ENCODE measurements around the gene PPP4R4.

The PPP4R4 gene

DNA sequence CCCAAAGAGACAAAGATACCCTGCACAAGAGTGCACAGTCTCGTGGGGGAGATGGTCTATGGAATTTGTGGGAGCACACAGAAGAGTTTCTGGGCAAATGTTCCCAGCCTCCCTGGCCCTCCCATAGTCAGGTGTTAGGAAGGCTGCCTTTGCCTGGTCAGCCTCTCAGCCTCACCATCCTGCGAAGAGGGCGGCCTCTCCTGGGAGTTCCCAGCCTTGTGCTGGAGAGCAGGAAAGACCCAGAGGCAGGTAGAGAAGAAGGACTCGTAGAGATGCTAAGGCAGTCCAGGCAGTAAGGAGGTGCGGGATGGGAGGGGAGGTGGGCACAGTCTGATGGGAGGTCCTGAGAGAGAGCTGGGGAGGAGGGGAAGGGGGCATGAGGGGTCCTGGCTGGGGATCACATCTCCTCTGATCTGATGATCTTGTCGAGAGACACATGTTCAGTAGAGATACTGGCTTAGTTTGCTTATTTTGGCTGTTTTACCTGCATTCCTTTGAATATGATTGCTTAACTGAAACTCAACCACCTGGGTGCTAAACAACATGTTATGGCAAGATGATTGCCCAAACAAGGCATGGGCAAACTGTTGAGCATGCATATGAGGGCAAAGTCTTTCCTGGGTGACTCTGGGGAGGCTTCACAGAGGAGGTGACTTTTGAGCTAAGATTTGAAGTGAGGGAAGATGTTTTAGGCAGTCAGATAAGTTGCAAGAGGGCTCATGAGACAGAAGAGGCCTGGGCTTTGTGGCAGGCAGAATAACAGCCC lies 138.5 kb downstream of the PPP4R4 start:
- DNase-seq = no peak

GRCh38 chr14:94313991-94314655 lies 140.0 kb downstream of the PPP4R4 start:
- no peak for DNase-seq

GRCh38 chr14:94314890-94315289 lies 140.8 kb downstream of the PPP4R4 start:
- DNase-seq = no peak

DNA sequence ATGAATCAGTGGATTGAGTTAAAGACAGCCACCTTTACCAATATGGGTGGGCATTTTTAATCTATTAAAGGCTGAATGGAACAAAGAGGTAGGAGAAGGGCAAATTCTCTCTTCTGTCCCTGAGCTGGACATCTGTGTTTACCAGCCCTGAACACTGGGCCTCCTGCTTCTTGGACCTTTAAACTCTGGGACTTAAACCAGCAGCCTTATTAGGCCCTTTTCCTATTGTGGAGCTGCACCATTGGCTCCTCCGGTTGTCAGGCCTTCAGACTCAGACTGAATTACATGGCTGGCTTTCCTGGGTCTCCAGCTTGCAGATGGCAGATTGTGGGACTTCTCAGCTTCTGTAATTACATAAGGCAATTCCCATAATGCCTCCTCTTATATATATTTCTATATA lies 142.6 kb downstream of the PPP4R4 start:
- no peak for DNase-seq

GRCh38 chr14:94317259-94317658 lies 143.1 kb downstream of the PPP4R4 start:
- no peak for DNase-seq

- DNase-seq = no peak
Observed at GRCh38 chr14:94320243-94320642, 146.1 kb downstream of the PPP4R4 start.

DNA sequence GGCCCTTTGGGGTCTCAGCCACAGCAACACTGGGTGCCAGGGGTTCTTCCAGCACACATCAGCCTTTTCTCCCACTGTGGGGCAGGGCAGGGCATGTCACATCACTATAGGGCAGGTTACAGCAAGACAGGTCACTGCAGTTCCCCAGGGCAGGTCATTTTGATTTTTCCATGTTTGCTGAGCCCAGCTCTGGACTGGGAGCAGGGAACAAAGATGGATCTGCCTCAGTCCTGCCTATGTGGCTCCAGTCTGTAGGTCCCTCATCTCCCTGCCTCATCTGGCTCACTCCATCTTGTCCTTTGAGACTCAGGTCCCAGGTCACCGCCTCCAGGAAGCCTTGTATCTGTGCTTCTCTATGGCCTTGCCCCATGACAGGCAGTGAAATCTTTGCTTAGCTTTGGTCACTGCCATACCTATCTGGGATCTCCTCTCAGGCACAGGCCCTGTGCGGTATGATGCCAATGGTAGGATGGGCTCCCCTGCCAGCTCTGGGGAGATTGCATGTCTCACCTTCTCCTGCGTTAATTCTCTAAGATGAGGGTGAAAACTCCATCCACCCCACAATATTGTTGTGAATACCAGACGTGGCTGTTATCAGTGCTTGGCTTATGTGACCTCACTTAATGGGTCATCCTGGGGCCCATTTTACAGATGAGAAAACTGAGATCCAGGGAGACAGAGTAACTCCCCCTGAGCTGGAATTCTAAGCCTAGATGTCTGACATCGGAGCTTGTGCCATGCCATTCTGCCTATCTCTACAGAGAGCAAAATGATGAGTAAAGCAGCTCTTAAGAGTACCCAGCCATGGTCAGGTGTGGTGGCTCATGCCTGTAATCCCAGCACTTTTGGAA lies 147.5 kb downstream of the PPP4R4 start:
- no peak for DNase-seq

- no peak for DNase-seq
Observed at GRCh38 chr14:94322648-94323570, 148.8 kb downstream of the PPP4R4 start, which contains the start of gene SERPINA6. Gene SERPINA6 (minus strand): TSS chr14:94323336. CDS start chr14:94314648, 8,688 bp downstream.

GRCh38 chr14:94328196-94328595 lies 154.1 kb downstream of the PPP4R4 start:
- DNase-seq = no peak

Data from NCI-H1417 treated with DMSO at 0.1 percent for 48 hours (cell line).